Erythroblast (primary cell): ENCODE data around the gene SPIB.

Experiments
- GATA1 ChIP-seq: IDR thresholded peaks from 2 replicates; pipeline ENCODE4 v1.6.1; 2011; ENCODE audit warnings: low read depth, mild to moderate bottlenecking, control low read depth, low read length, moderate library complexity
- POLR2A ChIP-seq: IDR thresholded peaks from 2 replicates; pipeline ENCODE4 v1.6.1; 2011; ENCODE audit warnings: mild to moderate bottlenecking, low read length

DNA sequence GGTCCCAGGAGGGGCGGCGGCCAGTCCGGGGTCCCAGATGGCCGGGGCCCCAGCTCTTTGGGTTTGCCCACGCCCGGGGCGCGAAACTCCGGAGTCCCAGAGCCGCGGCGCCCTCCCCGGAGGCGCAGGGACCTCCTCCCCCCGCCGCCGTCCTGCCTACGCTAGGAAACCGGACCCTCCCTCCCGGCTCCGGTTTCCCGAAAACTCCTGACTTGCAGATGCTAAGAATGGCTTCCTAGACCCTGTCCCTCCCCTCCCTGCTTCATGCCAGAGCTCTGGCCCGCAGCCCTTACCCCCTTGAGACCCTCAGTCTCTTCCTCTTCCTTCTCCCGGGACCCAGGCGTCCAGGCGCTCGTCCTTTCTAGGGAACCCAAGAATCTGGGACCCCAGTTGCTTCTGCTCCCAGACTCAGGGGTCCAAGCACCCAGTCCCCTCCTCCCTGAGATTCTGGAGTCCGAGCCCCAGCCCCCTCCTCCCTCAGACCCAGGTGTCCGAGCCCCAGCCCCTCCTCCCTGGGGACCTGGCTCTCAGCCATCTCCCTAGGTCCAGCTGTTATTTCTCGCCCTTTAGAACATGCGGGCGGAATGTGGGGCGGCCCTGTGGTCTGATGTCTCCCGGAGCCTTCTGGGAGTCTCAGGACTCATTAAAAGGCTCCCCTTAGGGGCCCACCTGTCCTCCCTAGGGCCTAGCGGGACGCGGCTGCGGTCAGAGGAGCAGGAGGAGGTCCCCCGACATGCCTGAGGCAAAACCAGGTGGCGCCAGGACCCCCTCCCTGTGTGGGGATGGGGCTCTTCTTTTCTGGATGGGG is 13.7 kb downstream of the SPIB start, which contains the start of gene MYBPC2:
- no peak for TF ChIP-seq POLR2A
- TF ChIP-seq GATA1: no peak
